NCI-H446 (cell line): ENCODE measurements around the gene RAPGEF1.
A peak's percentile ranks its signal among the peaks of the same experiment; 100 is the strongest.

Experiments used
- DNase-seq, 2 experiments: peaks; one replicate each; lab custom pipeline; 2025; lab: John Stamatoyannopoulos, UW

RAPGEF1 gene

GRCh38 chr9:131747352-131747751, 7.5 kb upstream of the RAPGEF1 start:
- peak in 1 of 2 experiments; percentile 41 for DNase-seq

- DNase-seq = no peak
Measured at GRCh38 chr9:131745610-131746009, 5.7 kb upstream of the RAPGEF1 start.

- DNase-seq = no peak
Measured at GRCh38 chr9:131744720-131745201, 4.9 kb upstream of the RAPGEF1 start.

- DNase-seq = no peak
Measured at GRCh38 chr9:131744171-131744719, 4.4 kb upstream of the RAPGEF1 start.

GRCh38 chr9:131743501-131743900, 3.6 kb upstream of the RAPGEF1 start:
- DNase-seq = no peak

GRCh38 chr9:131743096-131743495, 3.2 kb upstream of the RAPGEF1 start:
- no peak for DNase-seq

- no peak for DNase-seq
Measured at GRCh38 chr9:131740898-131741297, 1.0 kb upstream of the RAPGEF1 start.

- no peak for DNase-seq
Measured at GRCh38 chr9:131739133-131739958, 530 bp downstream of the RAPGEF1 start.

GRCh38 chr9:131738293-131739132, 1.4 kb downstream of the RAPGEF1 start:
- DNase-seq = no peak

- no peak for DNase-seq
Measured at GRCh38 chr9:131737426-131737825, 2.5 kb downstream of the RAPGEF1 start.

- no peak for DNase-seq
Measured at GRCh38 chr9:131736431-131736830, 3.4 kb downstream of the RAPGEF1 start.

- DNase-seq = no peak
Measured at GRCh38 chr9:131735238-131736128, 4.4 kb downstream of the RAPGEF1 start.

- DNase-seq = no peak
Measured at GRCh38 chr9:131734781-131735180, 5.1 kb downstream of the RAPGEF1 start.

GRCh38 chr9:131734165-131734610, 5.7 kb downstream of the RAPGEF1 start:
- no peak for DNase-seq

GRCh38 chr9:131733541-131734061, 6.3 kb downstream of the RAPGEF1 start:
- DNase-seq = peak in 1 of 2 experiments; percentile 59

- no peak for DNase-seq
Measured at GRCh38 chr9:131732636-131733289, 7.1 kb downstream of the RAPGEF1 start.

GRCh38 chr9:131732061-131732526, 7.8 kb downstream of the RAPGEF1 start:
- peak; percentile 20 to 48 for DNase-seq

GRCh38 chr9:131731644-131732043, 8.2 kb downstream of the RAPGEF1 start:
- DNase-seq = no peak

GRCh38 chr9:131731237-131731636, 8.6 kb downstream of the RAPGEF1 start:
- DNase-seq = no peak

- no peak for DNase-seq
Measured at GRCh38 chr9:131728961-131729360, 10.9 kb downstream of the RAPGEF1 start.

GRCh38 chr9:131728546-131728910, 11.3 kb downstream of the RAPGEF1 start:
- DNase-seq = no peak
